Mesenchymal stem cell (in vitro differentiated cells and primary cell): ENCODE results near the gene KRTAP5-8. TPM values are rescaled to one million over a fixed set of nuclear protein-coding genes. Genes with fewer than 3 reads are reported as not detected.
A peak's percentile ranks its signal among the peaks of the same experiment; 100 is the strongest.
"Not testable (repeated sequence)": the region's sequence is repeated elsewhere in the genome, so short reads cannot be mapped to it uniquely, and the experiment has no call there.

Source experiments
- DNase-seq: peaks from one replicate; pipeline ENCODE4 v3.0.0-alpha.2; 2013
- H2AFZ ChIP-seq: one replicate; pipeline ENCODE4 v1.6.1; 2013; ENCODE audit warnings: low read depth, mild to moderate bottlenecking, control low read depth, inconsistent platforms, low read length, moderate library complexity
- H2AK5ac ChIP-seq: 2 replicates; pipeline ENCODE4 v1.6.1; 2013; ENCODE audit warnings: low read length, moderate library complexity, mild to moderate bottlenecking, inconsistent platforms; ENCODE audit not compliant: severe bottlenecking
- H2BK120ac ChIP-seq: one replicate; pipeline ENCODE4 v1.6.1; 2013; ENCODE audit warnings: low read depth, mild to moderate bottlenecking, inconsistent platforms, low read length, moderate library complexity
- H2BK12ac ChIP-seq, 2 experiments: one replicate each; pipeline ENCODE4 v1.6.1; 2013; ENCODE audit warnings: inconsistent platforms in 2 of 2, low read length in 2 of 2, mild to moderate bottlenecking in 2 of 2, moderate library complexity in 2 of 2, control low read depth in 1 of 2
- H2BK15ac ChIP-seq: one replicate; pipeline ENCODE4 v1.6.1; 2013; ENCODE audit warnings: mild to moderate bottlenecking, low read depth, inconsistent platforms; ENCODE audit not compliant: poor library complexity, severe bottlenecking
- H2BK5ac ChIP-seq: 2 replicates; pipeline ENCODE4 v1.6.1; 2013; ENCODE audit warnings: low read depth, mild to moderate bottlenecking, low read length, control low read depth, inconsistent platforms; ENCODE audit not compliant: poor library complexity, severe bottlenecking
- H3K14ac ChIP-seq, 2 experiments: one replicate each; pipeline ENCODE4 v1.6.1; 2013; ENCODE audit warnings: inconsistent platforms in 2 of 2, low read length in 2 of 2, control low read depth in 1 of 2, mild to moderate bottlenecking in 1 of 2, moderate library complexity in 1 of 2
- H3K18ac ChIP-seq, 2 experiments: one replicate each; pipeline ENCODE4 v1.6.1; 2013; ENCODE audit warnings: inconsistent platforms in 2 of 2, low read length in 2 of 2, control low read depth in 1 of 2, low read depth in 1 of 2, mild to moderate bottlenecking in 1 of 2
- H3K23ac ChIP-seq, 2 experiments: one replicate each; pipeline ENCODE4 v1.6.1; 2013; ENCODE audit warnings: inconsistent platforms in 2 of 2, low read length in 2 of 2, mild to moderate bottlenecking in 2 of 2, moderate library complexity in 2 of 2, control low read depth in 1 of 2
- H3K27ac ChIP-seq: 2 replicates; pipeline ENCODE4 v1.5.1; 2013; ENCODE audit warnings: mild to moderate bottlenecking, moderate library complexity, low read length, control low read depth, inconsistent platforms; ENCODE audit not compliant: poor library complexity, severe bottlenecking
- H3K27me3 ChIP-seq, 2 experiments: 2 replicates each; pipeline versions ENCODE4 v1.6.1 to v1.7.0; 2013; ENCODE audit warnings: low read length in 2 of 2, mild to moderate bottlenecking in 2 of 2, moderate library complexity in 2 of 2, control low read depth in 1 of 2, inconsistent platforms in 1 of 2; ENCODE audit not compliant: control insufficient read depth in 1 of 2, insufficient read depth in 1 of 2
- H3K36me3 ChIP-seq, 2 experiments: 2 replicates each; pipeline versions ENCODE4 v1.6.1 to v1.7.0; 2013; ENCODE audit warnings: low read length in 2 of 2, control low read depth in 1 of 2, inconsistent platforms in 1 of 2, low read depth in 1 of 2, mild to moderate bottlenecking in 1 of 2; ENCODE audit not compliant: insufficient read depth in 2 of 2, control insufficient read depth in 1 of 2
- H3K4ac ChIP-seq, 2 experiments: one replicate each; pipeline ENCODE4 v1.6.1; 2013; ENCODE audit warnings: inconsistent platforms in 2 of 2, low read length in 2 of 2, mild to moderate bottlenecking in 2 of 2, moderate library complexity in 2 of 2, control low read depth in 1 of 2, low read depth in 1 of 2
- H3K4me1 ChIP-seq: 2 replicates; pipeline ENCODE4 v1.6.1; 2013; ENCODE audit warnings: low read depth, low read length, control low read depth; ENCODE audit not compliant: control insufficient read depth, insufficient read depth
- H3K4me2 ChIP-seq: 2 replicates; pipeline ENCODE4 v1.6.1; 2013; ENCODE audit warnings: low read length, mild to moderate bottlenecking, inconsistent platforms; ENCODE audit not compliant: poor library complexity, severe bottlenecking
- H3K4me3 ChIP-seq, 2 experiments: 2 replicates each; pipeline versions ENCODE4 v1.5.1 to v1.7.0; 2013; ENCODE audit warnings: low read length in 2 of 2, mild to moderate bottlenecking in 2 of 2, control low read depth in 1 of 2, low read depth in 1 of 2; ENCODE audit not compliant: insufficient read depth in 1 of 2
- H3K79me1 ChIP-seq: replicated peaks from 2 replicates; pipeline ENCODE4 v1.6.1; 2013; ENCODE audit warnings: mild to moderate bottlenecking, control low read depth, low read length, inconsistent platforms; ENCODE audit not compliant: poor library complexity, severe bottlenecking
- H3K9ac ChIP-seq: 2 replicates; pipeline ENCODE4 v1.7.0; 2013; ENCODE audit warnings: mild to moderate bottlenecking, low read length, moderate library complexity
- H3K9me3 ChIP-seq: 2 replicates; pipeline ENCODE4 v1.7.0; 2013; ENCODE audit warnings: mild to moderate bottlenecking, low read length; ENCODE audit not compliant: control insufficient read depth
- H4K8ac ChIP-seq: one replicate; pipeline ENCODE4 v1.6.1; 2013; ENCODE audit warnings: inconsistent platforms, mild to moderate bottlenecking, low read length, moderate library complexity
- H4K91ac ChIP-seq: one replicate; pipeline ENCODE4 v1.6.1; 2013; ENCODE audit warnings: mild to moderate bottlenecking, low read length, inconsistent platforms
- WGBS: methylation state at CpG from one replicate; pipeline ENCODE4 v1.1.7; 2013; ENCODE audit warnings: mixed read lengths; 5-methylcytosine and 5-hydroxymethylcytosine counted together
- polyA plus RNA-seq, 2 experiments: library from polyadenylated mRNA; stranded (reverse); fragments of 200-250 nt; gene quantifications; one replicate each; pipeline ENCODE4 v1.2.3, GENCODE V29; 2013

The KRTAP5-8 gene
- polyA plus RNA-seq (2013, experiment 1 of 2) = 0.03 TPM
- polyA plus RNA-seq (2013, experiment 2 of 2) = not detected

- H2BK5ac ChIP-seq, H2AK5ac ChIP-seq, H3K14ac ChIP-seq, H3K9ac ChIP-seq, H3K4me2 ChIP-seq, H2BK120ac ChIP-seq, H4K91ac ChIP-seq, H3K36me3 ChIP-seq, H3K27ac ChIP-seq, H3K4me1 ChIP-seq, H3K79me1 ChIP-seq, H3K4me3 ChIP-seq, H3K9me3 ChIP-seq, H2AFZ ChIP-seq, H3K4ac ChIP-seq, H2BK15ac ChIP-seq, H4K8ac ChIP-seq, H3K18ac ChIP-seq, H3K23ac ChIP-seq, H2BK12ac ChIP-seq: not testable (repeated sequence)
- 66% methylated on average over 4 of the region's 4 CpGs for WGBS
- DNase-seq = peak; percentile 24
- H3K27me3 ChIP-seq = peaks cover 7 to 13% of the 10 kb centered on the region in 2 experiments
These were observed at the start of gene KRTAP5-8 for GRCh38 chr11:71537977-71538665. Gene KRTAP5-8, plus strand, starts transcription at chr11:71538025. Its CDS starts 31 bp downstream, at chr11:71538056.

GRCh38 chr11:71488681-71489270, 49.0 kb upstream of the KRTAP5-8 start:
- H2BK5ac ChIP-seq = no peak overlapping the region
- H4K8ac ChIP-seq = no peak overlapping the region
- no peak overlapping the region for H3K4ac ChIP-seq
- no peak overlapping the region for H2BK120ac ChIP-seq
- no peak overlapping the region for H3K9ac ChIP-seq
- H3K27ac ChIP-seq = no peak overlapping the region
- H2AK5ac ChIP-seq = no peak overlapping the region
- H3K23ac ChIP-seq = peak overlapping the region in 1 of 2 experiments; percentile 61
- peaks cover 5% of the 10 kb centered on the region for H3K79me1 ChIP-seq
- no peaks in the 10 kb centered on the region for H3K9me3 ChIP-seq
- WGBS = 88% methylated on average over 6 of the region's 6 CpGs
- peak overlapping the region in 1 of 2 experiments; percentile 48 for H3K18ac ChIP-seq
- H3K14ac ChIP-seq = no peak overlapping the region
- no peak overlapping the region for H2AFZ ChIP-seq
- no peak overlapping the region for H4K91ac ChIP-seq
- peaks cover 16% of the 10 kb centered on the region for H3K4me1 ChIP-seq
- no peak for DNase-seq
- no peak overlapping the region for H2BK12ac ChIP-seq
- no peak overlapping the region for H3K4me2 ChIP-seq
- no peak overlapping the region for H3K4me3 ChIP-seq
- no peaks in the 10 kb centered on the region for H3K27me3 ChIP-seq
- peaks cover 57 to 83% of the 10 kb centered on the region in 2 experiments for H3K36me3 ChIP-seq
- no peak overlapping the region for H2BK15ac ChIP-seq

- H3K36me3 ChIP-seq = peaks cover 53 to 82% of the 10 kb centered on the region in 2 experiments
- peak; percentile 58 for DNase-seq
- H2AK5ac ChIP-seq = no peak overlapping the region
- H3K23ac ChIP-seq = no peak overlapping the region
- H2BK5ac ChIP-seq = no peak overlapping the region
- no peak overlapping the region for H3K18ac ChIP-seq
- peaks cover 8% of the 10 kb centered on the region for H3K79me1 ChIP-seq
- H3K4ac ChIP-seq = no peak overlapping the region
- H4K91ac ChIP-seq = no peak overlapping the region
- H3K4me2 ChIP-seq = no peak overlapping the region
- no peak overlapping the region for H3K9ac ChIP-seq
- 91% methylated on average over 15 of the region's 15 CpGs for WGBS
- H3K14ac ChIP-seq = no peak overlapping the region
- no peak overlapping the region for H2BK120ac ChIP-seq
- H3K9me3 ChIP-seq = no peaks in the 10 kb centered on the region
- no peak overlapping the region for H2AFZ ChIP-seq
- H2BK15ac ChIP-seq = no peak overlapping the region
- H2BK12ac ChIP-seq = peak overlapping the region in 1 of 2 experiments; percentile 15
- H3K27ac ChIP-seq = peak overlapping the region; percentile 6
- peaks cover 16% of the 10 kb centered on the region for H3K4me1 ChIP-seq
- no peaks in the 10 kb centered on the region for H3K27me3 ChIP-seq
- no peak overlapping the region for H3K4me3 ChIP-seq
- H4K8ac ChIP-seq = no peak overlapping the region
These were observed 48.3 kb upstream of the KRTAP5-8 start for GRCh38 chr11:71489311-71490043.
